AG08396 (cell line): ENCODE measurements around the gene TUBA3E.
"Not testable (repeated sequence)": the region's sequence is repeated elsewhere in the genome, so short reads cannot be mapped to it uniquely, and the experiment has no call there.

Experiments
- DNase-seq: peaks from one replicate; pipeline ENCODE4 v3.0.0; 2012; ENCODE audit warnings: low spot score, mixed read lengths

The TUBA3E gene

DNA sequence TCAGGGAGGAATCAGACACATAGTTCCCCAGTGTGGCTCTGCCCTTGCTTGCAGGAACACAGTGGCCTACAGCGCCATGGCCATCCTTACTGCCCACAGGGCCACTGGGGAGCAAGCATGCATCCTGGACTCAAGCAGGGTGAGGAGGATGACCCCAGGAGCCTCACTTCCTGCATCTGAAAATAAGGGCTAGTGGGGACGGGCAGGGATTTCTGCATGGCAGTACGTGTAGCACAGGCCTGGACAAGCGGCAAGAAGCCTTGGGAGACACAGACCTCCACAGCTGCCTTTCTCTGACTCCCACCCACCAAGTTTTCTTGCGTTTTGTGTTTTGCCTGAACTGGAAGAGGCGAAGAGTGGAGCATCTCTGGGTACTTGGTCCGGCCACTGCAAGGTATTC is 35.8 kb downstream of the TUBA3E start:
- DNase-seq: not testable (repeated sequence)

DNA sequence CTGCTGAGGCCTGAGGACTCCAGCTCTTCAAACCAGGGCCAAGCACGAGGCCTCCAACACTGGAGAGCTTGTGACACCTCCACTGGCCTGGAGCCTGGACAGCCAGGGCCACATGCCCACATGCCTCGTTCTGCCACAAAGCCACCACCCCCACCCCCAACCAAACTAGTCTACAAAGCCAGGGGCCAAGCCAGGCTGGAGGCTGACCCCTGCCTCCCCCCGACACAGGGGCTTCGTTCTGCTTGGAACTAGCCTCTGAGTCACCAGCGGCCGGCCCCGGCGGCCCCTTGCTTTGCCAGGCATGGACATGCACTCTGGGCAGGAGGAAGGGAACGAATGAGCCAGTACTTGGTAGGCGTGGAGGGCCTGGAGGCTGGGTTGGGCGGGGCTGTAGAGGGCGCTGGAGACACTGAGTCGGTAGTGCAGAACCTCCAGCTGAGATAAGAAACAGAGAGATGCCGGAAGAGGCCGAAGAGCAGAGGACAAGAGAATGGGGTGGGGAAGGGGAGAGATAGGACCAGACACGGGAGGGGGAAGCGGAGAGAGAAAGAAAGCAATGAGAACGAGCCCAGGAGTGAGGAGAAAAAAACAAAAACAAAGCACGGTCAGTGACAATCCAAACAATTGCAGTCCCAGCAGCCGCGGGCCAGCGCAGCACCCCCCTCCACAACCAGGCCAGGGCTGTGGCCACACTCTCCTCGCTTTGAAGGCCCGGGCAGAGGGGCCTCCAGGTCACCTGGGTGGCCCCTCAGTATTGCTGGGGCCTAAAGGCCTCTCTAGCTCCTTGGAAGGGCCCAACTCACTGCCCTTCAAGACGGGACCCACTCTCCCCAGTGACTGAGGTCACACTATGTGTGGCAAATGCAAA is 37.2 kb downstream of the TUBA3E start:
- DNase-seq: not testable (repeated sequence)

DNA sequence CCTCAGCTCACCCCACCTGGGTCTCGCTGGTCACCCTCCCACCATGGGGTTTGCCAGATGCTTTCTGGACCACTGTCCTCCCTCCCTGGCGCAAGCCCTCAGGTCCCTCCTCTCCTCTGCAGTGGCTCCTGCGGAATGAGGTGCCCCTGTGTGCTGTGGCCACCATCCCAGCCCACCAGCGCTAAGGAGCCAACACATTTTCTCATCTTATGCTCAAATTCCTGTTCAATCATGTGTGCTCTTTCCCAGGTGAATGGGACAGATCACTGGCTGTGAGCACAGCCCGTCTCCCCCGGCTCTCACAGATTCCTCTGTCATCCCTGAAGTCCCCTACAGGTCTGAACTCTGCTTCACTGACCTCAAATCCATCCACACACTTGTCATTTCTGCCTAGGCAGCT is 38.1 kb downstream of the TUBA3E start:
- DNase-seq: no peak

DNA sequence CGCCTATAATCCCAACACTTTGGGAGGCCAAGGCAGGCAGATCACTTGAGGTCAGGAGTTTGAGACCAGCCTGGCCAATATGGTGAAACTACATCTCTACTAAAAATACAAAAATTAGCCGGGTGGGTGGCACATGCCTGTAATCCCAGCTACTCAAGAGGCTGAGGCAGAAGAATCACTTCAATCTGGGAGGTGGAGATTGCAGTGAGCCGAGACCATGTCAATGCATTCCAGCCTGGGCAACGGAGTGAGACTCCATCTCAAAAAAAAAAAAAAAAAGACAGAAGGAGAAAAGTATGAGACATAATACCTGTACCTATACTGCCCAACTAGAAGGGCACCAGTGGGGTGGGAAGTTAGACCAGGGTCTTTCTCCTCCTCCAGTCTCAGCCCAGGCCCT is 38.9 kb downstream of the TUBA3E start:
- DNase-seq: not testable (repeated sequence)

DNA sequence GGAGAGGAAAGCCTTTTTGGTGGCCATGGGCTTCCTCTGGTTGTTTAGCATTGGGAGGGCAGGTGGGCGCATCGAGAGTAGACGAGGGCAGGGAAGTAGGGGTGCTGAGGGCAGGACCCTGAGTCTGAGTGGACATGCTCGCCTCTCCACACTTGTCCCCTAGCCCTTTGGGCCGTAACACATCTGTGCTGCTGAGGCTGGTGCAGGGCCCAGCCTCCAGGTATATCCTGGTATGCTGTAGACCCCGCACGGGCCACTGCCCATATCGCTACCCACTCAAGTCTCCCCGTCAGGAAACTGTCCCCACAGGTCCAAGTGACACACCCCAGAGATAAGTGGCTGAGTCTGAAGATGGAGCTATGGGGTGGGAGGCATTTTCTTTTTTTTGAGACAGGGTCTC is 39.6 kb downstream of the TUBA3E start:
- no peak for DNase-seq

DNA sequence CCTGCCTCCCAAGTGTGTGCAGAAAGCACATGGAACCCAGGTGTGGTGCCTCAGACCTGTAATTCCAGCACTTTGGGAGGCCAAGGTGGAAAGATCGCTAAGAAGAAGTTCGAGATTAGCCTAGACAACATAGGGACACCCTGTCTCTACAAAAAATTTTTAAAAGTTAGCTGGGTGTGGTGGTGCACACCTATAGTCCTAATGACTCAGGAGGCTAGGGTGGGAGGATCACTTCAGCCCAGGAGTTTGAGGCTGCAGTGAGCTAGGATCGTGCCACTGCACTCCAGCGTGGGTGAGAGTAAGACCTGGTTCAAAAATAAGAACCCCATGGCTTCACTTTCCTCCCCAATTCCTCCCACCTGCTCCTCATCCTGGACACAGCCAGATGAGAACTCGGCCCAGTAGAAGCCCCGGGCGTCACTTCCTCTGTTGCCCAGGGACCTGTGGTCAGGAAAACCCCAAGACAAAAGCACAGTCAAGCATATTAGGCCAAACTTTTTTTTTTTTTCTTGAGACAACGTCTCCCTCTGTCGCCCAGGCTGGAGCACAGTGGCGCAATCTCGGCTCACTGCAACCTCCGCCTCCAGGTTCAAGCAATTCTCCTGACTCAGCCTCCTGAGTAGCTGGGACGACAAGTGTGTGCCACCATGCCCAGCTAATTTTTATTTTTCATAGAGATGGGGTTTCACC is 40.3 kb downstream of the TUBA3E start:
- DNase-seq: not testable (repeated sequence)

DNA sequence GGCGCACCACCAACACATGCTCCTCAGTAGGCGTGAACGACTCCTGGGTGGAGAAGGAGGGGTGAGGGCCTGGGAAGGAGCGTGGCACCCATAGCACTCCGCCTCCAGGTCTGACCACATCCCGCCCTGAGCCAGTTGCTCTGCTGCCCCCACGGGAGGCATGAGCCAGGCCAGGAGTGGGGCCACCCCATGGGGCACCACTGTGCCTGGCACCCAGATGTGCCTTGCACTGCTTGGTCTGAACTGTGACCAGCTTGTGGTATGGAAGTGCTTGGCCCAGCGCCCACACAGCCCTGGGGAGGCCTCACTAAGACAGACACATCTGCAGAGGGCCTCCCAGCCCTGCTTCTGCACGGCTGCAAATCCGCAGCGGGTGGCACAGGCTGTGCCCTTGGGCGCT is 40.9 kb downstream of the TUBA3E start:
- DNase-seq: not testable (repeated sequence)

DNA sequence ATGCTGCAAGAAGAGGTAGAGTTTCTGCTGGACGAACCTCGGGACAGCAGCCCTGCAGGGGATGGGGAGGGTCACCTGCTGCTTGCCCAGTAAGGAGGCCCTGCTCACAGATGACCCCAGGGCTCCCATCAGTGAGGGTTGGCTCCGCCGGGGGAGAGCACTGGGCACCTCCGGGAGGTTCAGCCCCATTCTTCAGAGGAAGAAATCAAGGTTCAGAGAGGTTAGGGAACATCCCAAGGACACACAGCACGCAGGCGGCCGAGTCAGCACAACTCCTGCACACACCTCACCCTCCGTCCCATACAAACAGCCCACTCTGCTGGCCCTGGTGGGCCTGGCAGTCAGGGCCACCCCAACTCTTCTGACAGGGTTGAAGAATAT is 41.6 kb downstream of the TUBA3E start:
- DNase-seq: no peak

DNA sequence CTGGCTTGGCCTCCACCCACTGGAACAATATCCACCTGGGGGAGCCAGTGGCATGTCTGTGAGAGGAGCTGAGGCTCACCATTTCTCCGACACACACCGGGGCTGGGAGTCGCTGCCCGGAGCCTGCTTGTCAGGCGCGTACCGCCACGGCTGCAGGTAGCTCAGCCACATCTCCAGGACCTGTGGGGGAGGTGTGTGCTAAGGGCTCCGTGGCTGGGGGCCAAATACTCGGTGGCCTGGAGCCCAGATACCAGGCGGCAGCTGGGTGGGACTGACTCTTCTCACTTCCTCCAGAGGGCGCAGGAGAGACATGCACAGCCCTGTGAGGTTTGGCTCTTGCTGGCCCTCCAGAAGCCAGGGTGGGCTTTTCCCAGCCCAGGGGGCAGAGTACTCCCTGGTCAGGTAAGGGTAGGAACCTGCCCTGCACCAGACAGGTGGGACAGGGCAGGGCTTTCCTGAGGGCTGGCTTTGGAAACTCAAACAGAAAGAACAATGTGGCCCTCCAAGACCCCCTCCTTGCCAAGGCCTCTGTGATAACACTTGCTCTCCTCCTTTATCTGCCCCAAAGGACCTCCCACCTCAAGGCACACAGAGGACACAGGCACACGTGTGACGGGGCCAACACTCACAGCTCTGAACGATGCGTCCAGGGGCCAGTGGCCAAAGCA is 42.1 kb downstream of the TUBA3E start:
- peak; percentile 53 for DNase-seq

DNA sequence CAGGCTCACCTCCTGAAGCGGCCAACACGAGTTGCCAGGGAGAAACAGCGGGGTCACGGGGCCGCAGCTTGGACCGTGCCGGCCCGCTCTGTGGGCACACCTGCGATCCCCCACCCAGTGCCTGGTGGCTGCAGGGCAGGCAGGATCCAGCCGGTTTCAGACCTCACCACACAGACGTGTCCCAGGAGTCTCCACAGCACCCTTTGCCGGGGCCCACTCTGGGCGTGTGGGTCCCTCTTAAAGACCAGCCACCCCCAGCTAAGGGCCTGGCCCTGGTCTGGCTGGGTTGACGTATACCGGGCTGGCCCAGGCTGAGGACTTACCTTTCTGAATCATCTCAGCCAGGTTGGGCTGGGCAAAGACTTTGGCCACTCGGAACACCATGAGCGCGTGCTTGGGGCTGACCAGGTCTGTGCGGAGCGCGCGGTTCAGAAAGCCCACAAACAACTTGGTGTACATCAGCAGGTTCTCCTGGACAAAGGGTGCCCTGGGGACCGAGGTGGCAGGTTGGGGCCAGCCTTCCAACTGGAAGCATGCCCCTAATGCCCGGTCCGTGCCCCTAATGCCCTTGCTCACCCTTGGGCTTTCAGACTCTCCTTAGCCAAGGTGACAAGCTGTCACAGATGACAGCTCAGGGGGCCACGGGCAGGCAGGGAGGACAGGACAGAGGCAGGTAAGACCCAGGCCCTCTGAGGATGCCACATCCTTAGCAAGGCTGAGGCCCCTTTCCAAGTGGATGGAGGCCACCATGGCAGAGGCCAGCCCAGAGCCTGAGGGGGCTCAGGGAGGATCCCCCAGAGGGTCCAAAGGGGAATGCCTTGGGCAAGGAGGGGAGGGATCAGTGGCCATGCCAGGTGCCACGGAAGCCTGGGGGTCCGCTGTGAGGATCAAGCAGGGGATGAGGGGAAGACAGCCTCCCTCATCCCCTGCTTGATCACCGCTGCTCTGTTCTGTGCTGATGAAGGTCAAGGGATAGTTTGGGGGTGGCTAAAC is 43.2 kb downstream of the TUBA3E start:
- no peak for DNase-seq

DNA sequence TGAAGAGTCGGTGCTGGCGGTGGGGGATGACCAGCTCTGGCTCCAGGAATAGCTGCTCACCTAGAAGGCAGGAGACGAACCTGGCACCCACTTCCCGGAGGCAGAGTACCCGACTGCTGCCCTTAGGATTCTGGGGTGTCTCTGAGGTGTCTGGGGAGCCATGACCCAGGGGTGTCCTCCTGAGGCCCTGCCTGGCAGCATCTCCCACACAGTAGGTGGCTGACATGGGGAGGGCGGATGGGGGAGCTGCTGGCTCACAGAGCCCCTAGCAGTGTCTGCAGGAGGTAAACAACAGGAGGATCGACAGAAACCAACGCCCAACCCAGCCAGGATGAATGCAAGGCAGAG is 43.8 kb downstream of the TUBA3E start:
- not testable (repeated sequence) for DNase-seq

DNA sequence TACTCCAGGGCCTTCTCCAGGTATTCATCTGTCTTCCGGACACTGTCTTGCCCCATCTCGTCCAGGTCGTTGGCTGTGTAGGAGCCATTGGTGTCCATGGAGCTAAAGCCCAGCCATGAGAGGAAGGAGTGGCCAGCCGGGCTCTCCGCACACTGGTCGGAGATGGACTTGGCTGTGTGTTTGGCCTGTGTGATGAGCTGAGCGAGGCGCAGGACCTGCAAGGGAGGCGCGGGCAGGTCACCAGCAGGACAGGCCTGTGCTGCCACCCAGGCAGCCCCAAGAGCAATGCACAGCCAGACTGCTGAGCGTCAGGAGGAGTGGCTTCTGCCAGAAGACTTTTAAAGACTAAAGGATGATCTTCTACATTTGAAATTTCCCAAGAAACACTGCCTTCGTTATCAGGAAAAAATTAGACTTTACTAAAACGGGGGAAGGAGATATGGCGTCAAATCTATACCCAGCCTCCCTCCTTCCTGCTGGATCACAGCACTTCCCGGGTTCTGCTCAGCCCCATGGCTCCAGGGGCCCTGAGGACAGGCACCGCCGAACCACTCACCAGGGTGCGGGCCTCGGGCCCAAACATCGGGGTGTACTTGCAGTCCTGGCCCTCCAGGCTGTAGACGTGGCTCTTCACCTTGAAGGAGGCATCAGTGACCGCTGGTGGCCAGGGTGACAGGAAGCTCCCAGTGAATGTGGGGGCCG is 44.4 kb downstream of the TUBA3E start:
- DNase-seq: not testable (repeated sequence)

DNA sequence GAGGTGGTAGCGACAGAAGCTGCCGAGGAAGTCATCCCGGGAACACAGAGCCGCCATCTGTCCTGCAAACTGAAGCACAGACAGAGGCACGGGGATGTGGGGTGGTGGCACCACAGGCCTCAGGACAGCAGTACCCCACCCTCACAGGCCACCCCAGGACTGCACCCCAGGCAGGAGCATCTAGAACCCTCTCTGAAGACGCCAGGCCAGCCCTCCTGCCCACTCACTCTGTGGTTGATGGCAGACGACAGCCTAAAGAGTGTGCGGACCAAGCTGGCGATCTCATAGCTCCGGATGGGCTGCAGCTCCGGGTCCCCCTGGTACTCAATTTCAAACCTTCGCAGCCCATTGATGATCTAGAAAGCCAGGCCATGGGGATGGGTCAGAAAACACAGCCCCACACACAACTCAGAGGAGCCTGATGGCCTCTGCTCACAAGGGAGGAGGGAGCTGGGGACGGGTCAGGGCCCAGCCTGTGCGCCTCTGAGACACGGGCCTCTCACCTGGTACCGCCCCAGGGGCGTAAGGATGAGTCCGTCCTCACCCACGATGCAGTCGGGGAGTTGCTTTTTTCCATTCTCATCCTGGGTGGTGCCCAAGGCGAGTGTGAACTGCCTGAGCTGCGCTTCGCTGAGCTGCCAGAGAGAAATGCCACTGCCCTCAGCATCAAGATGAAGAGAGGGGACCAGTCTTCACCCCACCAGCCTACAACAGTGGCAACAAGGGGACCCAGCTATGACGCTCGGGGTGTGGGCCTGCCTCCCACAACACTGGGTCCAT is 45.2 kb downstream of the TUBA3E start:
- DNase-seq: no peak

DNA sequence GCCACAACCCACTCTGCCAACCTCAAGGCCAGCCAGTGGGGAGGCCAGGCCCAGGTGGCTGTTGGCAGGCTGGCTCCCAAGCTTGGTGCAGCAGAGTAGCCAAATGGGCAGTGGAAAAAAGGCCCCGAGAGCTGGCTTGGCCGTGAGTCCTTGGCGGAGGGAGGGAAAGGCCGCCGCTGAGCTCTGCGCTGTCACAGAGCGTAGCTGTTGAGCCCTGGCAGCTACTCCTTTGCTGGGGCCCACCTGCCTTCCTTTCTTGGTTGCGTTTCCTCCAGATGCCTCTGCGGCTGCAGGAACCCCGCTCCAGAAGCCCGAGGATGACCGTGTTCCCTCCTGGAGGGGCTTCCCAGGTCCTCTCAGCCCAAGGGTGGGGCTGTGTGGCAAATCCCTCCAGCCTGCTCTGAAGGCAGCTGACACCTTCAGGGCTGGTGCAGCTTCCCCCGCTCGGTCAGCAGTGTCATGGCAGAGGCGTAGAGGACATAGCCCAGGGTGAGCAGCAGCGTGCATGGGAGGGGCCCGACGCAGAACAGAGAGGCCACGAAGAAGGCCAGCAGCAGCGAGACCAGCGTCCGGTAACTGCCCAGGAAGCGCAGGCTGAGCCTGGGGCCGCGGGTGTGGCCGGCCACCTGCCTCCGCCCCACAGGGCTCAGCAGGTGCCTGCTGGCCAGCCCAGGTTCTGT is 46.0 kb downstream of the TUBA3E start:
- DNase-seq: not testable (repeated sequence)

DNA sequence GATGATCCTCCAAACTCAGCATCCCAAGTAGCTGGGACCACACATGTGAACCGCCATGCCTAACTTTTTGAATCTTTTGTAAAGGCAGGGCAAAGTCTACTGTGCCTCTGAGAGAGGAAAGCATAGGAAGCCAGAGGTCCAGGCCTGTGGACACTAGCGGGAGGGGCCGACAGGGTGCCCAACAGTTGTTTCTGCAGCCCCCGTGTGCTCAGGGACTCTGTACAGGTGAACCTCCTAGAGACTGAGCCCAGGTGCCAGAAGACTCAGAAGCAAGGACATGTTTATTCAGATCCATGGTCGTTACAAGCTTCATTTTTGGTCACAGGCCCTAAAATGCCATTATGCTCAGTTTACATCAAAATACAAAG is 47.1 kb downstream of the TUBA3E start:
- DNase-seq: not testable (repeated sequence)

DNA sequence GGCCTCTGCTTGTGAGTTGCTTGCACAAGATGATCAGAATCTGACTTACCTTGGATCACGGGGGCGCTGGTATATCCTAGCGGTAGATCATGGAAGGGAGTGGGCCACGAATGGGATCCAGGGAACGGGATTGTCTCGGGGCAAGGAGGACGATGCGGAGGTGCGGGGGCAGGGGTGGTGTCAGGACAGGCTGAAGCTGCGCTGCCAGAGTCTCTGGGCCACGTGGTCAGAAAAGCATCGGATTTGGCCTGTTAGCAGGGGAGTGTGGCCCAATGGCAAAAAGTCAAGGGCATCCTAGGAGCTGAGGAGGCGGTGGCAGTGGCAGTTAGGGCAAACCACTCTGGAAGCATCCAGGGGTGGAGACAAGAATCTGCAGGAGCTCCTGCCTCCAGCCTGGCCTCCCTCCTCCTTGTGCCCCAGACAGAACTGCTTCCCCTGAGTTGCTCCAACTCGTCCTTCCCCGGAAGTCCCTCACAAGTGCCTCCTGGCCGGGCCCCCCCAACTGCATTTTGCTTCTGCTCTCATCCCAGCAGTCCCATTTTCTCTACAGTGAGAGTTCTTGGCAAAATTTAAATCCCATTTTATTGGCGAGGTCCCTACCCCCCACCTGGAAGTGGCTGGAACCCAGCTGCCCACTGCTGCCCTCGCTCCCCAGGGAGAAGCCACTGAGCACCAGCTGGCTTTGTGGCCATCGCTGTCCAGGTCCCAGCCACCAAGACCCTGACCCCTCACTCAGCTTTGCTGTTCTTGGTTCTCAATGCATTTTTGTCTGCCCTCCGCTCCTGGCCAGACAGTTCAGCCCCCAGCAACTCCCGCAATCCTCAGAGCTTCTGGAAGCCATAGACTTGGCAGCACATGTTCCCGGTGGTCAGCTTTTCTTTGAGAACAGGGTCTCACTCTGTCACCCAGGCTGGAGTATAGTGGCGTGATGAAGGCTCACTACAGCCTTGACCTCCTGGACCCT is 47.8 kb downstream of the TUBA3E start:
- DNase-seq: no peak

DNA sequence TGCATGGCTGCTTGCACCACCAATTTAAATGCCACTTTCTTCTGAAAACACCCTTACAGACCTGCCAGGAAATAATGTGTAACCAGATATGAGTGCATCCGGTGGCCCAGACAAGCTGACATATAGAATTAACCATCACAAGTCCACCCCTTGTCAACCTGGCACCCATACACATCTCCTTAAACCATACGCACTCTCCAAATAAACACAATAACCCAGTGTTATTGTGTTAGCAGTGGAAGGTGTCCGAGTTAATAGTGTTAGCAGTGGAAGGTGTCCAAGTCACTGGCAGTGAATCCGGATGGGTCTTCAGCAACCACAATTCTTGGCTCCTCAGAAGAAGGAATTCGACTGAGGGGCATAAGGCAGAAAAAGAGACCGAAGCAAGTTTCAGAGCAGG is 49.7 kb downstream of the TUBA3E start:
- DNase-seq: not testable (repeated sequence)

DNA sequence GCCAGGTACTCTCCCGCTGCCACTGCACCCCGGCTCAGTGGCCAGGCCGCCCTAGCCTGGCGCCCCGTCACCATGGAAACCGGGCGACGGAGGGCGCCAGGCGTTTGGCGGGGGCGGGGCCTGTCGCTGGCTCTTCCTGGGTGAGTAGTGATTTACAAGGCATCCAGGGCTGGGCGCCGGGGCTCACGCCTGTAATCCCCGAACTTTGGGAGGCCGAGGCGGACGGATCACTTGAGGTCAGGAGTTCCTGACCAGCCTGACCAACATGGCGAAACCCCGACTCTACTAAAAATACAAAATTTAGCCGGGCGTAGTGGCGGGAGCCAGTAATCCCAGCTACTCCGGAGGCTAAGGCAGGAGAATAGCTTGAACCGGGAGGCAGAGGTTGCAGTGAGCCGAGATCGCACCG is 53.2 kb downstream of the TUBA3E start, which contains the start of gene CCDC74B:
TSS of gene CCDC74B (minus strand) at position 107 of the 409 bp plus-strand sequence. CDS start 116 bp downstream, outside the sequence.
- DNase-seq: not testable (repeated sequence)
